HG03103 (cell line): ENCODE results near the gene GFY.
"Not testable (repeated sequence)": the region's sequence is repeated elsewhere in the genome, so short reads cannot be mapped to it uniquely, and the experiment has no call there.

Experiments
- ATAC-seq: cut with Tn5 transposase; IDR thresholded peaks from one replicate; pipeline ENCODE4 v1.9.1; 2021; ENCODE audit warnings: low read depth; ENCODE audit not compliant: unreplicated experiment

The GFY gene

DNA sequence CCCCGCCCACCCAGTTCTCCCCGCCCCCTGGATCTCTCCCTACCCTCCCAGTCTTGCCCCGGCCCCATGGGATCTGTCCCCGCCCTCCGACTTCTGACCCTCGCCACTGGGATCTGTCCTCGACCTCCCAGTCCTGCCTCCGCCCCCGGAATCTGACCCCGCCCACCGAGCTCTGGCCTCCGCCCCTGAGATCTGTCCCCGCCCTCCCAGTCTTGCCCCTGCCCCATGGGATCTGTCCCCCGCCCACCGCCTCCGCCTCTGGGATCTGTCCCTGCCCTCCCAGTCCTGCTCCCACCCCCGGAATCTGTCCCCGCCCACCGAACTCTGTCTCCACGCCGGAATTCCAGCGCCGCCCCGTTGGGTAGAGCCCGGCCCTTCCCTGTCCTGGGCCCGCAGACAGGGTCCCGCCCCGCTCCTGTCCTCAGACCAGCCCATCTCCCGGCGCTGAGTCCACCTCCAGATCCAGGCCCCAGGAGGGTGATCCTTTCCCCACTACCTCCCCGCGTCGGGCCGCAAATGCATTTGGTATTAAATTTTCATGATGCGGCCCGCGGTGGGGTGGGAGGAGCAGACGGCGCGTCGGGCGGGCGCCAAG lies 17.7 kb downstream of the GFY start:
- peak; percentile 18 for ATAC-seq

GRCh38 chr19:49443366-49444099 lies 18.3 kb downstream of the GFY start:
- peak; percentile 56 for ATAC-seq

- ATAC-seq = not testable (repeated sequence)
Observed at GRCh38 chr19:49444100-49444700, 19.0 kb downstream of the GFY start.

DNA sequence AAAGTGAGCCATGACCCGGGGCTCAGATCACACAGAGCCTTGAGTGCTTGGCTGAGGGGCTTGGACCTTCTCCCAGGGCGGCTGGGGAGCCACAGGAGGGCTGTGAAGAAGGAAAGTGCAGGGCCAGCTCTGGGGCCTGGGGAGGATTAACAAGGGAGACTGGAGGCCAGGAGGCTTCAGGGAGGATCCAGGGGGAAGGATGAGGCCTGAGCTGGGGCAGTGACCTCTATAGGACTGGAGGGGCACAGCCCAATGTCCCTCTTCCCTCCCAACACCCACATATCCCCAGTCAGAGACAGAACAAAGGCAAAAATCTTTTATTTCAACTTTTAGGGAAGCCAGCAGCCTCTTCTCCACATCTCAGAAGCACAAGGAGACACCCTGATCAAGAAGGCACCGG lies 20.8 kb downstream of the GFY start:
- no peak for ATAC-seq

- no peak for ATAC-seq
Observed at GRCh38 chr19:49447485-49448431, 22.6 kb downstream of the GFY start.

- no peak for ATAC-seq
Observed at GRCh38 chr19:49448432-49448786, 23.2 kb downstream of the GFY start.

DNA sequence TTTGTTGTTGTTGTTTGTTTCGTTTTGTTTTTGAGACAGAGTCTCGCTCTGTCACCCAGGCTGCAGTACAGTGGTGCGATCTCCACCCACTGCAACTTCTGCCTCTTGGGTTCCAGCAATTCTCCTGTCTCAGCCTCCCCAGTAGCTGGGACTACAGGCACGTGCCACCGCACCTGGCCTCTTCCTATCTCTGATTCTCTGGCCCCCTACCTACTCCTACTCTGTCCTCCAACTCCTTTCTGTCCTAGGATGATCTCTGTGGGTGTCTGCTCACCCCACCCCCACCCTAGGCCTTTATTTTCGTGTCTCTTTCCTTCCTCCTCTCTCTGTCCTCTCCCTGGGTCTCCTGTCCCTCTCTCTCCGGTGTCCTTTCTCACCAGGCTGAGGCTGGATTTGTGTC lies 25.2 kb downstream of the GFY start:
- no peak for ATAC-seq

DNA sequence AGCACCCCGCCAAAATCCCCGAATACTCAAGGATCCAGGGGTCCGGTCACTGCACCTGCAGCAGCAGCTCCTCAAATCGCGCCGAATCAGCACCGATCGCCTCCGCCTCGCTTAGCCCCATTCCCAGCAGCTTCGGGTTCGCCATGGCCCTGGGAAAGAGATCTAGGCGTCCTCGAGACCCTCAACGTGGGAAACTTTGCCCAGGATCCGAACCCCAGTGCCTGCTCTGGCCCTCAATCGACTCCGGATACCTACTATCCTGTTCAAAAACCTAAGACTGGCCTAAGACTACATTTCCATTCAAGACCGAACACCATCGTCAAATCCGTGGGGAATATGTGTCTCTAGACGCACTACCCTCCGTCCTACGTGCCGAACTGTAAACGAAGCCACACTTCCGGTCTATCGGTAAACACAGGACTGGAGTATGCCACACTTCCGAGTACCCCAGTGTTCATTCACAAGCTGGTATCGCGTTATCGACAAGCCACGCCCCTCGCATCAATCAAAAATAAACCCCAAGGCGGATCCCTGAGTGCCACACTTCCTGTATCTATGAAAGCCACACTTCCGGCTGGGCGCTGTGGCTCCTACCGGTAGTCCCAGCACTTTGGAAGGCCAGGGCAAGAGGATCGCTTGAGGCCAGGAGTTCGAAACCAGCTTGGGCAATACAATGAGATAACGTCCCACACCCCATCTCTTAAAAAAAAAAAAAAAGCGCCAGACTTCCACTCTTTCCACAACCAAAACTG lies 26.4 kb downstream of the GFY start, which contains the start of gene PIH1D1:
TSS of gene PIH1D1 (minus strand) at position 385 of the 752 bp plus-strand sequence. CDS start at position 145, 240 bp downstream.
- peak; percentile 44 for ATAC-seq

GRCh38 chr19:49453013-49453756 lies 28.0 kb downstream of the GFY start, which contains the start of gene ALDH16A1:
ALDH16A1 (plus strand) TSS chr19:49453225; CDS start chr19:49453332, 107 bp downstream.
- ATAC-seq = peak; percentile 68

- ATAC-seq = no peak
Observed at GRCh38 chr19:49453757-49454240, 28.6 kb downstream of the GFY start.

GRCh38 chr19:49455773-49456172 lies 30.6 kb downstream of the GFY start:
- ATAC-seq = no peak

- ATAC-seq = no peak
Observed at GRCh38 chr19:49456326-49456725, 31.1 kb downstream of the GFY start.

DNA sequence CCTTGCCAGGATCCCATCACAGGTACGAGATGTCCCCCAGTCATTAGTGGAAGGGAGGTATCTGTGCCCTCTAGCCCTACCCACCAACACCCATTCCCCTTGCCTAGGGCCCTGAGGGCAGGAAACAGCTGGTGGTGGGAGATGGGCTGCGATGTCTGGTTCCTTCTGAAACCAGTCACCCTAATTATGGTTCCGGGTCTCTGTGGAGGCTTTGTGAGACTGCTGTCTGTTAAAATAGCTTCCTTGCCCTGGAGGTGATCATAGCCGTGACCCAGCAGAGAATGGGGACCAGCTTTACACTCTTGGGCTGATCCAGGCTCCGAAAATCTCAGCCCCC lies 33.3 kb downstream of the GFY start:
- ATAC-seq = no peak

DNA sequence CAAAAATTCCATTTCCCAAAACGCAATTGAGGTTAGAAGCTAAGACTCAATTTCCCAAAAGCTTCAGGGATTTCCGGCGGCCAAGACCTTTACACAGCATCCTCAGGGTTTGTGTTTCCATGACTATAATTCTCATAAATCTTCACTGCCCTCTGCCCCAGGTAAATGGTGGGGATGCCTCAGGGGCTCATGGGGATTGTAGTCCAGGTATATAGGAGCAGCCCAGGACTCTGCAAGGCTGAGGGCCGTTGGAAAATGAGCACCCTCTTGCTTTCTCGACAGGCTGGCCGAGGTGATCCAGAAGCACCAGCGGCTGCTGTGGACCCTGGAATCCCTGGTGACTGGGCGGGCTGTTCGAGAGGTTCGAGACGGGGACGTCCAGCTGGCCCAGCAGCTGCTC lies 34.2 kb downstream of the GFY start:
- ATAC-seq = no peak

GRCh38 chr19:49461130-49461529 lies 35.9 kb downstream of the GFY start:
- not testable (repeated sequence) for ATAC-seq

DNA sequence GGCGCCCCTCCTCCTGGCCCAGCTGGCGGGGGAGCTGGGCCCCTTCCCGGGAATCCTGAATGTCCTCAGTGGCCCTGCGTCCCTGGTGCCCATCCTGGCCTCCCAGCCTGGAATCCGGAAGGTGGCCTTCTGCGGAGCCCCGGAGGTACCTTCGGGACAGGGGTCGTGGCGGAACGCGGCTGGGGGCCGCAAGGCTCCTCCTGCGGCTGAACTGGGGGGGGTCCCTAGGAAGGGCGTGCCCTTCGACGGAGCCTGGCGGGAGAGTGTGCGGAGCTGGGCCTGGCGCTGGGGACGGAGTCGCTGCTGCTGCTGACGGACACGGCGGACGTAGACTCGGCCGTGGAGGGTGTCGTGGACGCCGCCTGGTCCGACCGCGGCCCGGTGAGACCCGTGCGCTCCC lies 36.5 kb downstream of the GFY start:
- no peak for ATAC-seq

DNA sequence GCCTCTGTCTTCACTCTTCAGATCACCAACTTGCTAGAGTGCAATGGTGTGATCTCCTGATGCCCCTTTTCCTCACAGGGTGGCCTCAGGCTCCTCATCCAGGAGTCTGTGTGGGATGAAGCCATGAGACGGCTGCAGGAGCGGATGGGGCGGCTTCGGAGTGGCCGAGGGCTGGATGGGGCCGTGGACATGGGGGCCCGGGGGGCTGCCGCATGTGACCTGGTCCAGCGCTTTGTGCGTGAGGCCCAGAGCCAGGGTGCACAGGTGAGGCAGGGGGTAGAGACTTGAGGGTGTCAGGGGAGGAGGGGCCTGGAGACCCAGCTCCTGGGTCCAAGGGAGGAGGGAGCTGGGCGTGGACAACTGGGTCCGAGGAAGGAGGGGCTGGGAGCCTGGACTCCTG lies 37.3 kb downstream of the GFY start:
- ATAC-seq = no peak

- no peak for ATAC-seq
Observed at GRCh38 chr19:49463960-49464740, 39.0 kb downstream of the GFY start.

- ATAC-seq = no peak
Observed at GRCh38 chr19:49465371-49465770, 40.2 kb downstream of the GFY start.
